GM12878 (cell line): ENCODE results near the gene NPC1. TPM values are rescaled to one million over a fixed set of nuclear protein-coding genes. Genes with fewer than 3 reads are reported as not detected.

Source experiments
- ATAC-seq: fragments of 200-7000 bp; cut with Tn5 transposase; 3 replicates; pipeline ENCODE4 v1.9.1; 2020; ENCODE audit warnings: mild to moderate bottlenecking, moderate library complexity
- BruUV-seq: library from RNA; stranded (reverse); fragments of 400-500 nt; replicated peaks from 2 replicates; lab custom pipeline; 2021; lab: Mats Ljungman, UMichigan
- CTCF ChIA-PET: fragments of 300-600 bp; sonication (Branson Sonifier 250); formaldehyde crosslinking; extraction: SDS; loops from one replicate; lab custom pipeline; 2021; ENCODE audit warnings: inconsistent platforms; lab: Yijun Ruan, JAX
- POLR2A ChIA-PET: fragments of 350-600 bp; formaldehyde crosslinking; extraction: SDS; loops from one replicate; lab custom pipeline; 2021; ENCODE audit warnings: inconsistent platforms; lab: Charles Lee
- RAD21 ChIA-PET: fragments of 300-600 bp; sonication (Branson Sonifier 250); formaldehyde crosslinking; loops from one replicate; lab custom pipeline; 2023; ENCODE audit warnings: antibody characterized with exemption; ENCODE audit not compliant: unreplicated experiment; lab: Charles Lee
- SMC1A ChIA-PET: fragments of 300-600 bp; sonication (Branson Sonifier 250); formaldehyde crosslinking; loops from one replicate; lab custom pipeline; 2023; ENCODE audit not compliant: unreplicated experiment, uncharacterized antibody; lab: Charles Lee
- DNase-seq: peaks from one replicate; pipeline ENCODE4 v3.0.0-alpha.2; 2011; ENCODE audit warnings: low read depth, low spot score
- FAIRE-seq: peaks from 3 replicates; lab custom pipeline; 2011; peaks lifted over from hg19 to GRCh38; lab: Jason Lieb, UNC
- H2AFZ ChIP-seq: 2 replicates; pipeline ENCODE4 v1.6.0; 2011; ENCODE audit warnings: low read depth, low read length, control low read depth; ENCODE audit not compliant: control insufficient read depth
- H3K27ac ChIP-seq: 2 replicates; pipeline ENCODE4 v1.5.1; 2011; ENCODE audit warnings: control low read depth; ENCODE audit not compliant: control insufficient read depth, insufficient read depth
- H3K27me3 ChIP-seq, 2 experiments: replicated peaks in 1 of 2; 2 replicates each; pipeline versions ENCODE4 v1.6.0 to v1.6.1; 2011; ENCODE audit warnings: low read length in 1 of 2; ENCODE audit not compliant: control insufficient read depth in 2 of 2, insufficient read depth in 2 of 2
- H3K36me3 ChIP-seq, 2 experiments: 2 replicates each; pipeline ENCODE4 v1.5.1; 2011; ENCODE audit warnings: low read length in 1 of 2; ENCODE audit not compliant: control insufficient read depth in 2 of 2, insufficient read depth in 2 of 2
- H3K4me1 ChIP-seq: 2 replicates; pipeline ENCODE4 v1.6.1; 2011; ENCODE audit warnings: mild to moderate bottlenecking, low read length, moderate library complexity, mixed read lengths; ENCODE audit not compliant: control insufficient read depth, insufficient read depth
- H3K4me2 ChIP-seq: 2 replicates; pipeline ENCODE4 v1.6.0; 2011; ENCODE audit warnings: control low read depth; ENCODE audit not compliant: control insufficient read depth, insufficient read depth
- H3K4me3 ChIP-seq: fragments of 200-600 bp; sonication (generic); 2 replicates; pipeline ENCODE4 v1.5.1; 2016
- H3K79me2 ChIP-seq: 2 replicates; pipeline ENCODE4 v1.6.0; 2011; ENCODE audit warnings: low read length; ENCODE audit not compliant: control insufficient read depth, insufficient read depth
- H3K9ac ChIP-seq: 2 replicates; pipeline ENCODE4 v1.8.0; 2011; ENCODE audit warnings: low read length, control low read depth, mixed read lengths; ENCODE audit not compliant: control insufficient read depth, insufficient read depth
- H3K9me3 ChIP-seq: replicated peaks from 3 replicates; pipeline ENCODE4 v1.5.1; 2011; ENCODE audit warnings: mild to moderate bottlenecking, low read length; ENCODE audit not compliant: control insufficient read depth, insufficient read depth
- H4K20me1 ChIP-seq: 2 replicates; pipeline ENCODE4 v1.6.0; 2011; ENCODE audit not compliant: control insufficient read depth, insufficient read depth
- BACH1 ChIP-seq: fragments of 450-650 bp; IDR thresholded peaks from 2 replicates; pipeline ENCODE4 v1.6.1; 2017; ENCODE audit warnings: mild to moderate bottlenecking, borderline replicate concordance
- CUX1 ChIP-seq: IDR thresholded peaks from 2 replicates; pipeline ENCODE4 v1.6.1; 2012; ENCODE audit warnings: improper control_type of control experiment, low read depth, low read length; ENCODE audit not compliant: insufficient replicate concordance
- DPF2 ChIP-seq: fragments of 450-650 bp; IDR thresholded peaks from 2 replicates; pipeline ENCODE4 v1.6.1; 2017; ENCODE audit warnings: mild to moderate bottlenecking
- EGR1 ChIP-seq, 2 experiments: IDR thresholded peaks; 1 replicate in 1 of 2; 2 replicates in 1 of 2; pipeline ENCODE4 v1.6.1; 2011 to 2012; ENCODE audit warnings: low read depth in 2 of 2, low read length in 2 of 2, borderline replicate concordance in 1 of 2, mild to moderate bottlenecking in 1 of 2, moderate library complexity in 1 of 2
- GABPA ChIP-seq: IDR thresholded peaks from 2 replicates; pipeline ENCODE4 v1.6.1; 2014; ENCODE audit warnings: antibody characterized with exemption, low read depth, mild to moderate bottlenecking, inconsistent platforms
- KAT2A ChIP-seq: conservative IDR thresholded peaks from 2 replicates; pipeline ENCODE4 v1.6.1; 2011; ENCODE audit warnings: low read depth, low read length; ENCODE audit not compliant: control insufficient read depth
- NBN ChIP-seq: fragments of 450-650 bp; IDR thresholded peaks from 2 replicates; pipeline ENCODE4 v1.6.1; 2016
- PML ChIP-seq: IDR thresholded peaks from 2 replicates; pipeline ENCODE4 v1.6.1; 2012; ENCODE audit warnings: low read length, inconsistent platforms
- POLR2AphosphoS5 ChIP-seq: IDR thresholded peaks from 2 replicates; pipeline ENCODE4 v1.6.1; 2011; ENCODE audit warnings: mild to moderate bottlenecking, low read length, inconsistent platforms
- RAD21 ChIP-seq: IDR thresholded peaks from 2 replicates; pipeline ENCODE4 v1.6.1; 2011; ENCODE audit warnings: mild to moderate bottlenecking, low read depth, low read length, moderate library complexity; ENCODE audit not compliant: insufficient read depth
- SP1 ChIP-seq: IDR thresholded peaks from one replicate; pipeline ENCODE4 v1.6.1; 2011; ENCODE audit warnings: low read depth, low read length
- TCF12 ChIP-seq: IDR thresholded peaks from 2 replicates; pipeline ENCODE4 v1.6.1; 2011; ENCODE audit warnings: low read depth, mild to moderate bottlenecking, low read length
- WRNIP1 ChIP-seq: IDR thresholded peaks from 2 replicates; pipeline ENCODE4 v1.6.1; 2011; ENCODE audit warnings: low read depth, low read length, improper control_type of control experiment, borderline replicate concordance
- ZBTB4 ChIP-seq: fragments of 450-650 bp; formaldehyde crosslinking; IDR thresholded peaks from 2 replicates; pipeline ENCODE4 v1.4.0; 2022; ENCODE audit warnings: mild to moderate bottlenecking, moderate library complexity
- ZNF207 ChIP-seq: fragments of 450-650 bp; IDR thresholded peaks from 2 replicates; pipeline ENCODE4 v1.6.1; 2014; ENCODE audit warnings: antibody characterized with exemption, mild to moderate bottlenecking, borderline replicate concordance
- WGBS: methylation state at CpG from one replicate; pipeline ENCODE4 v1.1.6; 2016; ENCODE audit warnings: low lambda C conversion rate; ENCODE audit not compliant: insufficient replicate concordance, insufficient coverage; ENCODE audit errors: missing lambda C conversion rate; 5-methylcytosine and 5-hydroxymethylcytosine counted together
- in situ Hi-C: fragments of 300-500 bp; cut with MboI; formaldehyde crosslinking; loops from 9 replicates; pipeline ENCODE4 v1.14.3; 2018; ENCODE audit warnings: mixed read lengths
- intact Hi-C: fragments of 100-400 bp; cut with micrococcal nuclease; formaldehyde crosslinking; loops from one replicate; pipeline ENCODE4 v1.14.2; 2022; ENCODE audit not compliant: unreplicated experiment
- polyA plus RNA-seq, 11 experiments: library from polyadenylated mRNA; depleted of rRNA in 4 of 11; unstranded in 6 of 11; stranded (reverse) in 5 of 11; fragments of >200 nt; fragmentation: Nextera tagmentation in 4 of 11; fragmentation: Illumina TruSeq in 1 of 11; extraction: Ambion mirVana in 4 of 11; extraction: Trizol in 1 of 11; gene quantifications; 1 replicate in 1 of 11; 2 replicates in 10 of 11; pipeline versions ENCODE4 v1.2.1 to v1.2.3, GENCODE V29; 2011 to 2016; ENCODE audit warnings: inconsistent platforms in 2 of 11, missing spikeins in 2 of 11, low read depth in 1 of 11
- total RNA-seq, 4 experiments: library from RNA; depleted of rRNA in 3 of 4; stranded (reverse); fragments of >200 nt in 3 of 4; fragmentation: Illumina TruSeq in 1 of 4; extraction: Trizol in 1 of 4; gene quantifications; 2 replicates each; pipeline versions ENCODE4 v1.2.1 to v1.2.3, GENCODE V29; 2013 to 2021

The NPC1 gene
- total and polyA plus RNA-seq, 10 of the 15 experiments (the other 5 are each of a cell fraction or from before 2014, with no cell fraction given), result 10.1 to 45.2 (median 19.4) TPM

GRCh38 chr18:23626451-23627279 is 40.4 kb upstream of the NPC1 start:
- no peaks in the 10 kb centered on the region for H4K20me1 ChIP-seq
- H3K79me2 ChIP-seq, result no peaks in the 10 kb centered on the region
- no peak overlapping the region for H2AFZ ChIP-seq
- no peak overlapping the region for H3K9ac ChIP-seq
- CTCF ChIA-PET, result interaction anchor here (0.9 to 13.7 kb wide), 11 partner anchors 9 to 185 kb away, joined by 3 to 233 read pairs (median 5); partner anchors contain the start of gene ANKRD29
- in situ Hi-C loops (loop anchor here (5.0 to 10.0 kb wide), 2 partner anchors 76 to 498 kb away; no protein-coding TSS in a partner anchor), intact Hi-C loops (loop anchor here (10.0 kb wide), 1 partner anchor 388 kb away; the partner anchor contains the start of gene TTC39C)
- no peaks in the 10 kb centered on the region for H3K36me3 ChIP-seq
- SMC1A ChIA-PET, result interaction anchor here (0.5 to 12.4 kb wide), 18 partner anchors 8 to 384 kb away, joined by 3 to 167 read pairs (median 3); no protein-coding TSS in a partner anchor
- FAIRE-seq (no peak), DNase-seq (no peak), ATAC-seq (no peak)
- no peak overlapping the region for H3K4me2 ChIP-seq
- no peak overlapping the region for H3K27ac ChIP-seq
- no peaks in the 10 kb centered on the region for H3K27me3 ChIP-seq
- 14% methylated on average over 4 of the region's 4 CpGs for WGBS
- no TSS peak for BruUV-seq
- POLR2A ChIA-PET, result interaction anchor here (0.5 to 3.6 kb wide), 5 partner anchors 9 to 494 kb away, joined by 3 to 24 read pairs (median 5); no protein-coding TSS in a partner anchor
- RAD21 ChIA-PET, result interaction anchor here (1.1 to 9.7 kb wide), 3 partner anchors 9 to 128 kb away, joined by 3 to 148 read pairs (median 20); no protein-coding TSS in a partner anchor
- H3K4me3 ChIP-seq, result no peak overlapping the region
- no peaks in the 10 kb centered on the region for H3K9me3 ChIP-seq
- H3K4me1 ChIP-seq, result no peaks in the 10 kb centered on the region
- TF ChIP-seq CUX1 (no peak), DPF2 (no peak), KAT2A (no peak), WRNIP1 (no peak), SP1 (no peak), TCF12 (no peak), RAD21 (no peak), POLR2AphosphoS5 (no peak), NBN (no peak), BACH1 (no peak), PML (no peak), ZBTB4 (CRISPR knock-in tag) (no peak), GABPA (no peak), EGR1 (IDR thresholded peaks at IDR 0.05; ENCODE audit: borderline replicate concordance in 1 of 2, low read depth in 2 of 2, low read length in 2 of 2) (no peak), ZNF207 (no peak)
